WTC11 (cell line): Measurements from ENCODE around the gene FAM162B.

Source experiments
- CTCF ChIP-seq: fragments of 200-600 bp; IDR thresholded peaks from 2 replicates; pipeline ENCODE4 v1.8.0; 2022; ENCODE audit warnings: antibody characterized with exemption
- JUN ChIP-seq: sonication (generic); formaldehyde crosslinking; IDR thresholded peaks from 2 replicates; pipeline ENCODE4 v1.8.0; 2023; ENCODE audit warnings: mild to moderate bottlenecking, missing genetic modification reagents
- NR2C2 ChIP-seq: sonication (generic); formaldehyde crosslinking; IDR thresholded peaks from 2 replicates; pipeline ENCODE4 v1.8.0; 2022; ENCODE audit warnings: mild to moderate bottlenecking, missing genetic modification reagents
- RORB ChIP-seq: fragments of 250-450 bp; sonication (Bioruptor Pico); IDR thresholded peaks from 2 replicates; pipeline ENCODE4 v1.9.0; 2021; ENCODE audit warnings: mild to moderate bottlenecking

GRCh38 chr6:116793224-116793623 lies 27.7 kb upstream of the FAM162B start:
- TF ChIP-seq JUN (CRISPR knock-in tag): no peak
- TF ChIP-seq NR2C2: no peak
- no peak for TF ChIP-seq RORB
- TF ChIP-seq CTCF: no peak
